Stimulated activated CD4-positive, alpha-beta T cell treated with anti-CD3 and anti-CD28 coated beads, Interleukin-15, amount 100 ng/mL, for 24 hours (primary cell): ENCODE results near the gene RAD51B.
"Not testable (repeated sequence)": the region's sequence is repeated elsewhere in the genome, so short reads cannot be mapped to it uniquely, and the experiment has no call there.

Source experiments
- DNase-seq: peaks from one replicate; pipeline ENCODE4 v3.0.0-alpha.2; 2020

The RAD51B gene

GRCh38 chr14:68752271-68753006, 932.9 kb downstream of the RAD51B start:
- DNase-seq: no peak

- no peak for DNase-seq
Measured at GRCh38 chr14:68753690-68754089, 934.1 kb downstream of the RAD51B start.

DNA sequence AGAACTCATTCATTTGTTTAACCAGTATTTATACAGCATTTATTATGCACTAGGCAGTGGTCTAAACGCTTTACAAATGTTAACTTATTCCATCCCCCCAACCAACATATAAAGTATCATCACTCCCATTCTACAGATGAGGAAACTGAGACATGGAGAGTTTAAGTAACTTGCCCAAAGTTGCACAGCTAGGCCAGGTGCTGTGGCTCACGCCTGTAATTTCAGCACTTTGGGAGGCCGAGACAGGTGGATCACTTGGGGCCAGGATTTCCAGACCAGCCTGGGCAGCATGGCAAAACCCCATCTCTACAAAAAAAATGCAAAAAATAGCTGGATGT, 935.4 kb downstream of the RAD51B start:
- DNase-seq: no peak

DNA sequence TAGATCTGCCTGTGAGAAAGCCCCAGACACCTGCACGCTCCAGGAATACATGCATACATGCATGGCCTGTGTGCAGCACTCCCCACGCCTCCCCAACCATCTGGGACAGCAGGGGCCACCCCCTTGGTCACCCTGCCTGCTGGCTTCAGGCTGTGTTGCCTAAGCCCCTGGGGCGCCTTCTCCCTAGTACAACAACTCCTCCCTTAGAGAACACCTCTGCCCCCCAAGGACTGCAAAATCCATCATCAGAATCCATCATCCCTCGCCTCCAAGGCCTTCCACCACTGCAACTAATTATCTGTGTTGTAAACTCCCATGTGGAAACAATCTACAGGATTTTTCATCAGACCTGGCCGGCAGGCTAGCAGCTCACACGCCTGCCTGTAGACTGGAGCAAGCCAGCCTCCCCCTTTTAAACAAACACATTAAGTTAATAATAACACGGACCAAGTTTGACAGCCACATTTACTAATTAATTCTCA, 936.5 kb downstream of the RAD51B start:
- DNase-seq: no peak

DNA sequence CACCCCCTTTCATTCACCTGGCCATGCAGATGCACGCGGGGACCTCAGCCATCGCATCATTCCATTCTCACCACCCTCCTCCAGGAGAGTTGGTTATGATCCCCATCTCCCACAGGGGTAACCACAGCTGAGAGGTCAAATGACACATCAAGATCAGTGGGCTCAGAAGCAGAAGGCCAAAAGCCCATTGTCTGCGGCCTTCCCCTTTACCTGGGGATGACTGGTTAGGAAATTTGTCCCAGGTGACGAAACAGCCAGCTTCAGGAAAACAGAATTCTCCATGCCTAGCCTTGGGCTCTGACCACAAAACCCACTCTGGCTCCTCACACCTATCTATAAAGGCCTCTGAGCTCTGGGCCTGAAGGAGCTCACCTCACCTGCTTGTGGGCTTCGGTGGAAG, 937.2 kb downstream of the RAD51B start:
- DNase-seq: no peak

DNA sequence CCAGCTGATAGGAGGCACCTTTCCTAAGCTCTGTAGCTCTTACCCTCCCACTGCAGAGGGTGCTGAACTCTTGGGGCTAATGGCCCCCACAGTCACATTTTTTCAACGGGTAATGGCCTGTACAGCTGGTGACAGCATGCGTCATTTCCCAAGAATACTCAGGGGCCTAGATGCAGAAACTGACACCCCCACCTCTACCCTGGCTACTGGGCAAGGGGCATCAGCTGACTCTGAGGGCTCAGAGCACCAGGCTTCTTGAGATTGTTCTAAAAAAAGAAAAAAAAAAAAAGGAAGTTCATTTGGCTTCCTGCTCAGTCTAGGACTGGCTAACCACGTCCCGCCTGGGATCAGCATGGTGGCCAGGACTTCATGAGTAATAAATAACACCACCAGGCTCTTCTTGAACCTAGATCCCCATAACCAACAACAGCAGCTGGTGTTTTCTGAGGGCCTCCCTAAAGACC, 938.1 kb downstream of the RAD51B start:
- DNase-seq: no peak

DNA sequence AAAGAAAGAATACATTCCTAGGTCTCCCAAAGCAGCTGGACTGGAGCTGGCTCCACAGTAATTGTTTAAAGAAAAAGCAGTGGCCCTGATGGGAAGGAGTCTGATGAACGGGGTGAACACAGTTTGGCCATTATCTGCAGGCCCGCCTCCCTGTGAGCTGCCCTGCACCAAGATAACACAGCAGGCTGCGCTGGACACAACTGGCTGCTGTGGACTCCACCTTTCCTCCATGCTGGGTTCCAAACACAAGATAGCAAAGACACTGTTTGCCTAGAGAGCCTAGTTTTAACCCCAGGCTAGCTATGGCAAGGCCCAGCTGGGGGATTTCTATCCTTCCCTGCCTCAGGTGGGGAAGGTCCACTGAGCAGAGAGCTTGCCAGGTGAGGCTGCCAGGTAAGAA, 938.7 kb downstream of the RAD51B start:
- DNase-seq: no peak

GRCh38 chr14:68759017-68759560, 939.5 kb downstream of the RAD51B start:
- no peak for DNase-seq

DNA sequence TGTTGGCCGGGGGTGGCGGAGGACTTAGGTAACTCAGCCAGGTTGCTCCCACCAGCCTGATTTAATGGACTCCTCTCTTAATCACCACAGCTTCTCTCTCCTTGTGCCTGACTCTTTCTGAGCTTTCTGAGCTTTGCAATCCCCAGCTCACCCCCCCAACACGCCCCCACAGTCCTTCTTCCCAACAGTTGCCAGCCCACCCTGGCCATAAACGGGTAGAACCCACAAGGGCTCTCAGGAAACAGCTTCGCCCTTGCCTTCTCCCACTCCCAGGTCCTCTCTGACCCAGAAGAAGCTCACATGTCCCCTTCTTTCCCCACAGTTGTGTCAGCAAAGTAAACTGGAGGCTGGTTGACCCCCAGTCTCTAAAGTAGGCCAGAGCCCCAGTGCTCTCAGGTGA, 940.4 kb downstream of the RAD51B start:
- DNase-seq: no peak

GRCh38 chr14:68760761-68761160, 941.2 kb downstream of the RAD51B start:
- DNase-seq: no peak

- no peak for DNase-seq
Measured at GRCh38 chr14:68761391-68761790, 941.8 kb downstream of the RAD51B start.

DNA sequence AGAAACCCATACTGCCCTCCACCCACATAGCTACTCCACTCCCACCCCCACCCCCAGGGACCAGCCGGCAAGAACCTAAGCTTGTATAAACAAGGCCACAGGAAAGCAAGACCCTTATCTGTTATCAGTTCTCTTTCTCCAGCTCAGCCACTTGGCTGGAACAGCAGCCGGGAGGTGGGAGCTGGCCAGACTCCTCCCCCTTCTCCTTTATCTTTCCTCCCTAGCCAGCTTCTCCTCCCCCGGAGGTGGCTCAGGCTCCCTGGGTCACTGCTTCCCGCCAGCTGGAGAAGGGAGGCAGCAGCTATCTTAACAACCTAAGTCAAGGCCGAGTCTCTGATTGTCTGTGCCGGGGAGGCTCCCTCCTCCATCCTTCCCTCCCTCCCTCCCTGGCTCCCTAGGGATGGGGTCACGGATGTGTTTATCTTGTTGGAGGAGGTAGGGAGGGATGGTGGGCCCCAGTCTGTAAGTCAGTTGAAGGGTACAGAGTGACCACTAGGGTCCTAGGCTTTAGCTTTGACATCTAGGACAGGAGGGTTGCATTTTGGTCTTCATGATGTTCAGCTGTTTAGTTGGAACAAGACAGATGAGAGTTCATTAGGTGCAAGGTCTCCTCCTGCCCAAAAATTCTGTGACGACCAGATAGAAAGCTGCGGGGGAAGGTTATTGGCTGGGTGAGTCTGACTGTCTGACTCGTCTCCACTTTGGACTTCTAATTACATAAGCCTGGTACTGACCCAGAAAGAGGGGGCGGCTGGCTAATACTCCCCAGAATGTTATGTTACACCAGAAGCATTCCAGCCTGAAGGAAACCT, 943.6 kb downstream of the RAD51B start:
- no peak for DNase-seq

DNA sequence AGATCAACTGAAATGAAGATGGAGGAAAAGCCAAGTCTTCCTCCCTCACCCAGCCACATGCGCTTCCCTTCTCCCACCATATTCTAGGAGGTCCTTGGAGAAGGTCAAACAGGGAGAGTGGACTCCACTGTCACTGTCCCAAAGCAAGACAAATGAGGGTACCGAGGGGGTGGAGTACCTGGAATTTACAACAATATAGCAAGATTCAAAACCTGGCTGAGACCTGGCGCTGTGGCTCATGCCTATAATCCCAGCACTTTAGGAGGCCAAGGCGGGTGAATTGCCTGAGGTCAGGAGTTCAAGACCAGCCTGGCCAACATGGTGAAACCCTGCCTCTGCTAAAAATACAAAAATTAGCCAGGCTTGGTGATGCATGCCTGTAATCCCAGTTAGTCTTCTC, 944.3 kb downstream of the RAD51B start:
- not testable (repeated sequence) for DNase-seq

DNA sequence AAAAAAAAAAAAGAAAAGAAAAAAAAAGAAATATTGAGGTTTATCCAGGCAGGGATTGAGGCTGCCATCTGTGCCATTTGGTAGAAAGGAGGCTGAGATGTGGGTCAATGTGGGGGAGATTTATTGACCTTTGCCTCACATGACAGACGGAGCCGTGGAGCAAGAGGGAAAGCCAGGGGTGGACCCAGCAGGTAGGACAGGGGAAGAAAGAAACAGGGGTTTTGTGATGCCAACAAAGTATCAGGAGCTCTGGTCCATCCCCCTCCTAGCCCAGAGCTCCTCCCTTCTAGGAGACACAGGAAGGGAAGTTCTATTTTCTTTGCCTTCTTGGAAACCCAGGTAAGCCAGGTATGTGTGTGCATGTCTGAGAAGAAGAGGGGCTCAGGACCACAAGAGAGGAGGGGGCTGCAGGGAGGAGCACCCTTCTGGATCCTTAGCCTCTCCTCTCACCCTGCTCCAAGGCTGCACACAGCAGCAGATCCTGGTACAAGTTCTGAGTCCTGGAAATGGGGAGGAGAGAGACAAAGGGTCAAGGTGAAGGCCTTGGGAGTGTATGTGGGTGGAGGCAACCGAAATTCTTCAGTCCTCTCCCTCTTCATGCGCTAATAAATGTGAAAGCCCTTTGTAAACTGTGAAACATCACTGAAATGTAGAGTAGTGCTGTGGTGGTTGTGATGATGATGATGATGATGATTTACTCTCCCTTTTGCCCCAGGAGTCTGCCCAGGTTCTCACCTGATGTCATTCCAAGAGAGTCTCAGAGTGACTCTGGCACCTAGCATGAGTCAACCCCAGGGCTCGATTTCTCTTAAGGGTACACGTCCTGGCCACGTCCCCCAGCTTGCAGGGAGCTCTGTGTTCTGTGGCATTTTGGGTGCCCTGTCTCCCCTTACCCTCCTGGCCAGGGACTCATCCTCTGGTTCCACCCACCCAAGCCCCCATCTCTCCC, 947.0 kb downstream of the RAD51B start:
- no peak for DNase-seq

- DNase-seq: no peak
Measured at GRCh38 chr14:68767248-68767645, 947.7 kb downstream of the RAD51B start.

GRCh38 chr14:68768316-68768715, 948.7 kb downstream of the RAD51B start:
- no peak for DNase-seq

- no peak for DNase-seq
Measured at GRCh38 chr14:68770051-68770450, 950.5 kb downstream of the RAD51B start.

- no peak for DNase-seq
Measured at GRCh38 chr14:68770553-68771286, 951.1 kb downstream of the RAD51B start.

DNA sequence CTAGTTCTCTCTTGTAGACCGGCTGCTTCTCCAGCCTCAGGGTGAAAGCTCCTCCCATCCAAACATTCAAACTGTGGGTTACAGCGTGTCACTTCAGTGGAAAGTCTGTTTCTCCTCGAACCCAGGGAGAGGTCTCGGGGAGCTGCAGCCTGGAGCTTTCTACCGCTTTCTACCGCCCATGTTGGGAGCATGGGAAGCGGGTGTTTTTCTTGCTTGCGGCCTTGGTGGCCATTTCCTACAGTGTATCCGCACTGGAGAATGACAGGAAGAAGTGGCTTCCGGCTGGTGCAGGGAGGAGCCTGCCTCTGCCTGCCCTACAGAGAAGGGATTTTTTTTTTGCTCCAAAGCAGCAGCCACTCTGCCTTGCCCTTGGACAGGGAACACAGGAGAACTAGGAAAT, 952.1 kb downstream of the RAD51B start:
- DNase-seq: peak; percentile 15

DNA sequence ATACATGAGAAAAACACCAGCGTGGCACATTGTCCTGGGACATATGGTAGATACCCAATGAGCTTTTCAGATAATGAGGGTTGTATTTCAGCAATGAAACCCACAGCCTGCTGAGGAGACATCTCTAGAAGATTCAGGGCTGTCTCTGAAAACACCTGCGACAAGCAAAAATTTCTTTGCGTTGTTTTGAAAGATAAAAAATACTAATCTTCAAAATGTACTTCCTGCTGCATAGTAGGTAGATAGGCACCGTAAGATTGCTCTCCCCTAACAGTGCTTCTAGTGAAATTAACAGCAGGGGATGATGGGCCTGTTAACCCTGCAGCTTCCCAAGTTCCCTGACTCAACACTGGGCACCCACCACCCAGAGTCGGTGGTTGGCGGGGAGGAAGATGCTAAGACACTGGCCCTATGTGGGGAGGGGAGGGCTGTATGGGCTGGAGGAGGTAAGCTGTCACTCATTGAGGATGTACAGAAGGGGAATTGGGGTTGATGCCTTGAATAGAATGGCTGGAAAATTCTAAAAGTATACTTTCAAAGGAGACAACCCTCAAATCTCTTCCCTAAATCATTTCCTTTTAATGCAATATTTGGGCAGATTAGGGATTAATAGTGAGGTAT, 953.3 kb downstream of the RAD51B start:
- no peak for DNase-seq

DNA sequence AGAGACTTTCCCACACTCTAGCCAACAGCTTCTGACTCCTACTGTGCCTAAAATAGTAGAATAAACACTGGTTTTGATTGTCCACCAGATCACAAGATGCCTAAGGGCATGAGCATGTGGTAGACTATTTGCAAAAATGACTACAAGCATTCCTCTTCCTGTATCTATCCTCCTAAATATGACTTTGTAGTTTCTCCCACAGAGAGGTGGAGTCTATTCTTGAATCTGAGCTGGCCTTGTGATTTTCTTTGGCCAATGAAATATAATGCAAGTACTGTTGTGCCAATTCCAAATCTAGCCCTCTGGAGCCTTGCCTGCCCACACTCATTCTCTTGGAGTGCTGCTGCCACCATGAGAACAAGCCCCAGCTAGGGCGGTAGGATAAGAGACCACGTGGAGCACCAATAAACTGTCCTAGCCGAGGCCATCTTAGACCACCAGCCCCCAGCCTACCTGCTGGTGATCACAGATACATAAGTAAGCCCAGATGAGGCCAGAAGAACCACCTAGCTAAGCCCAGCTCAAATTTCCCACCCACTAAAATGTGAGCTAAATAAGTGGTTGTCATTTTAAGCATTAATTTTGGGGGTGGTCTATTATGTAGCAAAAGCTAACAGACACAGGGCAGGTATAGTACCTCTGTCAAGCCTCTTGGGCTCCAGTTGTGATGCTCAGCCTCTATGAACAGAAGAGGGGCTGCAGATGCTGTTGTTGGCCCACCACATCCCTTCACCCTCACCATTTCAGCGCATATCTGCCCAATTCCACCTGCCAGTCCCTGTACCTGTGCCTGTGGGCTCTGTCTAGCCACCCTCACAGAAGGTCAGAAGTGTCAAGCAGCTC, 955.4 kb downstream of the RAD51B start:
- no peak for DNase-seq
